ENCODE measurements around the gene NLRP9. TPM values are rescaled to one million over a fixed set of nuclear protein-coding genes. Genes with fewer than 3 reads are reported as not detected.

NLRP9 gene
- polyA plus RNA-seq (2011; rRNA removed) (not detected in 2 replicates), polyA plus RNA-seq (2017; fragmentation: RNase III; extraction: RNeasy Plus Mini Kit Qiagen cat#74134 plus additional on column Dnase treatment) (not detected in 3 replicates), polyA minus RNA-seq (2011; rRNA and poly(A)+ RNA removed) (not detected in 2 replicates)
- not detected in 2 replicates for polyA plus RNA-seq (2012; cell fraction: cytosol; rRNA removed)
- not detected in 2 replicates for polyA plus RNA-seq (2012; cell fraction: nucleus; rRNA removed)

- no peaks in the 10 kb centered on the region for H3K4me1 ChIP-seq
- ATAC-seq (no peak), DNase-seq (ENCODE audit: low read depth in 1 of 2, low spot score in 1 of 2) (no peak), FAIRE-seq (peak; percentile 74)
- TF ChIP-seq RNF2 (IDR thresholded peaks at IDR 0.05; ENCODE audit: borderline replicate concordance, low read depth) = no peak
- no peak for TF ChIP-seq MAFK (IDR thresholded peaks at IDR 0.05; ENCODE audit: partially characterized antibody)
- TF ChIP-seq EP300 (IDR thresholded peaks at IDR 0.05) = no peak
- TF ChIP-seq CHD2 (IDR thresholded peaks at IDR 0.05; ENCODE audit: low read length, partially characterized antibody) = no peak
- no peak for TF ChIP-seq ELK1 (IDR thresholded peaks at IDR 0.05; ENCODE audit: low read depth, low read length)
- no peak for TF ChIP-seq HEYL (CRISPR knock-in tag; IDR thresholded peaks at IDR 0.05)
- TF ChIP-seq JUNB (IDR thresholded peaks at IDR 0.05) = no peak
- no peak for TF ChIP-seq PBX3 (IDR thresholded peaks at IDR 0.05)
- no peak for TF ChIP-seq GATA3 (IDR thresholded peaks at IDR 0.05; ENCODE audit: borderline replicate concordance)
- TF ChIP-seq EHMT2 (IDR thresholded peaks at IDR 0.05; ENCODE audit: low read depth) = no peak
- TF ChIP-seq NR3C1 (IDR thresholded peaks at IDR 0.05) = no peak
- no peak for TF ChIP-seq KDM5A (IDR thresholded peaks at IDR 0.05)
- no peak for TF ChIP-seq CTCF (IDR thresholded peaks at IDR 0.05)
- no peak for TF ChIP-seq CBX8 (IDR thresholded peaks at IDR 0.05)
- TF ChIP-seq TP53 (CRISPR knock-in tag; IDR thresholded peaks at IDR 0.05) = no peak
- TF ChIP-seq CBX2 (IDR thresholded peaks at IDR 0.05; ENCODE audit: borderline replicate concordance, low read depth) = no peak
- no peak for TF ChIP-seq JUN (IDR thresholded peaks at IDR 0.05)
- WGBS (ENCODE audit: missing lambda C conversion rate) = 22% methylated on average over 3 of the region's 3 CpGs
- no peak within 1 kb of the TSS for H3K4me2 ChIP-seq
- peaks cover 3% of the 10 kb centered on the region; the same call in 1 of the 3 replicates for H3K9me3 ChIP-seq
- CTCF ChIA-PET = no interaction called here
- H3K27ac ChIP-seq = no peak within 1 kb of the TSS
- H3K4me3 ChIP-seq = no peak within 1 kb of the TSS
- POLR2A ChIA-PET = no interaction called here
Observed at GRCh38 chr19:55738302-55738701, at the start of gene NLRP9. Gene NLRP9 (minus strand): TSS chr19:55738402. CDS start chr19:55738374, 28 bp downstream.

GRCh38 chr19:55781112-55781511, 42.9 kb upstream of the NLRP9 start:
- WGBS (ENCODE audit: missing lambda C conversion rate) = 12% methylated on average over 5 of the region's 5 CpGs
- H3K9me3 ChIP-seq = peaks cover 12% of the 10 kb centered on the region; the same call in 2 of the 3 replicates
- DNase-seq (ENCODE audit: low read depth in 1 of 2, low spot score in 1 of 2) (no peak), ATAC-seq (no peak), FAIRE-seq (no peak)
- H3K4me1 ChIP-seq = no peaks in the 10 kb centered on the region
- H3K4me2 ChIP-seq = no peak overlapping the region
- CTCF ChIA-PET = no interaction called here
- no peak overlapping the region for H3K27ac ChIP-seq
- POLR2A ChIA-PET = no interaction called here
- no peak overlapping the region for H3K4me3 ChIP-seq
- TF ChIP-seq MAFK (IDR thresholded peaks at IDR 0.05; ENCODE audit: partially characterized antibody) (peak; percentile 66), FOSL2 (IDR thresholded peaks at IDR 0.05) (no peak), FOSL2 (CRISPR knock-in tag; IDR thresholded peaks at IDR 0.05) (no peak), ZNF302 (CRISPR knock-in tag; IDR thresholded peaks at IDR 0.05) (no peak), HDAC2 (IDR thresholded peaks at IDR 0.05) (no peak), EP300 (IDR thresholded peaks at IDR 0.05) (no peak)

DNA sequence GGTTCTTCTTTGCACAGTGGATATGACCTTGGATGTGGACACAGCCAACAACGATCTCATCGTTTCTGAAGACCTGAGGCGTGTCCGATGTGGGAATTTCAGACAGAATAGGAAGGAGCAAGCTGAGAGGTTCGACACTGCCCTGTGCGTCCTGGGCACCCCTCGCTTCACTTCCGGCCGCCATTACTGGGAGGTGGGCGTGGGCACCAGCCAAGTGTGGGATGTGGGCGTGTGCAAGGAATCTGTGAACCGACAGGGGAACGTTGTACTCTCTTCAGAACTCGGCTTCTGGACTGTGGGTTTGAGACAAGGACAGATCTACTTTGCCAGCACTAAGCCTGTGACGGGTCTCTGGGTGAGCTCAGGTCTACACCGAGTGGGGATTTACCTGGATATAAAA, 40.1 kb upstream of the NLRP9 start:
- Histone ChIP-seq H3K4me1 (no peaks in the 10 kb centered on the region), H3K4me3 (no peak overlapping the region), H3K9me3 (peaks cover 12% of the 10 kb centered on the region; the same call in 2 of the 3 replicates), H3K4me2 (peak overlapping the region; percentile 38; the same call in 1 of the 3 replicates), H3K27ac (no peak overlapping the region)
- ATAC-seq (peak in 1 of 2 experiments; percentile 54; a peak in 2 of 6 replicates), FAIRE-seq (no peak), DNase-seq (ENCODE audit: low read depth in 1 of 2, low spot score in 1 of 2) (no peak)
- TF ChIP-seq CEBPB (IDR thresholded peaks at IDR 0.05) (no peak), BHLHE40 (IDR thresholded peaks at IDR 0.05; ENCODE audit: low read depth, low read length) (no peak)
- CTCF ChIA-PET = interaction anchor here (2.0 kb wide), 1 partner anchor 30 kb away, joined by 5 read pairs; no protein-coding TSS in a partner anchor
- POLR2A ChIA-PET = no interaction called here
- 12% methylated on average over 12 of the region's 16 CpGs for WGBS (ENCODE audit: missing lambda C conversion rate)

Data from A549 (cell line).